GM12878 (cell line): ENCODE measurements around the gene TUBGCP3. TPM values are rescaled to one million over a fixed set of nuclear protein-coding genes. Genes with fewer than 3 reads are reported as not detected.

Experiments
- ATAC-seq: fragments of 200-7000 bp; cut with Tn5 transposase; 3 replicates; pipeline ENCODE4 v1.9.1; 2020; ENCODE audit warnings: mild to moderate bottlenecking, moderate library complexity
- BruUV-seq: library from RNA; stranded (reverse); fragments of 400-500 nt; replicated peaks from 2 replicates; lab custom pipeline; 2021; lab: Mats Ljungman, UMichigan
- CTCF ChIA-PET: fragments of 300-600 bp; sonication (Branson Sonifier 250); formaldehyde crosslinking; extraction: SDS; loops from one replicate; lab custom pipeline; 2021; ENCODE audit warnings: inconsistent platforms; lab: Yijun Ruan, JAX
- POLR2A ChIA-PET: fragments of 350-600 bp; formaldehyde crosslinking; extraction: SDS; loops from one replicate; lab custom pipeline; 2021; ENCODE audit warnings: inconsistent platforms; lab: Charles Lee
- RAD21 ChIA-PET: fragments of 300-600 bp; sonication (Branson Sonifier 250); formaldehyde crosslinking; loops from one replicate; lab custom pipeline; 2023; ENCODE audit warnings: antibody characterized with exemption; ENCODE audit not compliant: unreplicated experiment; lab: Charles Lee
- SMC1A ChIA-PET: fragments of 300-600 bp; sonication (Branson Sonifier 250); formaldehyde crosslinking; loops from one replicate; lab custom pipeline; 2023; ENCODE audit not compliant: unreplicated experiment, uncharacterized antibody; lab: Charles Lee
- DNase-seq: peaks from one replicate; pipeline ENCODE4 v3.0.0-alpha.2; 2011; ENCODE audit warnings: low read depth, low spot score
- FAIRE-seq: peaks from 3 replicates; lab custom pipeline; 2011; peaks lifted over from hg19 to GRCh38; lab: Jason Lieb, UNC
- H2AFZ ChIP-seq: 2 replicates; pipeline ENCODE4 v1.6.0; 2011; ENCODE audit warnings: low read depth, low read length, control low read depth; ENCODE audit not compliant: control insufficient read depth
- H3K27ac ChIP-seq: 2 replicates; pipeline ENCODE4 v1.5.1; 2011; ENCODE audit warnings: control low read depth; ENCODE audit not compliant: control insufficient read depth, insufficient read depth
- H3K27me3 ChIP-seq, 2 experiments: replicated peaks in 1 of 2; 2 replicates each; pipeline versions ENCODE4 v1.6.0 to v1.6.1; 2011; ENCODE audit warnings: low read length in 1 of 2; ENCODE audit not compliant: control insufficient read depth in 2 of 2, insufficient read depth in 2 of 2
- H3K36me3 ChIP-seq, 2 experiments: 2 replicates each; pipeline ENCODE4 v1.5.1; 2011; ENCODE audit warnings: low read length in 1 of 2; ENCODE audit not compliant: control insufficient read depth in 2 of 2, insufficient read depth in 2 of 2
- H3K4me1 ChIP-seq: 2 replicates; pipeline ENCODE4 v1.6.1; 2011; ENCODE audit warnings: mild to moderate bottlenecking, low read length, moderate library complexity, mixed read lengths; ENCODE audit not compliant: control insufficient read depth, insufficient read depth
- H3K4me2 ChIP-seq: 2 replicates; pipeline ENCODE4 v1.6.0; 2011; ENCODE audit warnings: control low read depth; ENCODE audit not compliant: control insufficient read depth, insufficient read depth
- H3K4me3 ChIP-seq: fragments of 200-600 bp; sonication (generic); 2 replicates; pipeline ENCODE4 v1.5.1; 2016
- H3K79me2 ChIP-seq: 2 replicates; pipeline ENCODE4 v1.6.0; 2011; ENCODE audit warnings: low read length; ENCODE audit not compliant: control insufficient read depth, insufficient read depth
- H3K9ac ChIP-seq: 2 replicates; pipeline ENCODE4 v1.8.0; 2011; ENCODE audit warnings: low read length, control low read depth, mixed read lengths; ENCODE audit not compliant: control insufficient read depth, insufficient read depth
- H3K9me3 ChIP-seq: replicated peaks from 3 replicates; pipeline ENCODE4 v1.5.1; 2011; ENCODE audit warnings: mild to moderate bottlenecking, low read length; ENCODE audit not compliant: control insufficient read depth, insufficient read depth
- H4K20me1 ChIP-seq: 2 replicates; pipeline ENCODE4 v1.6.0; 2011; ENCODE audit not compliant: control insufficient read depth, insufficient read depth
- NFYA ChIP-seq: IDR thresholded peaks from 2 replicates; pipeline ENCODE4 v1.6.1; 2011; ENCODE audit warnings: low read depth, mild to moderate bottlenecking, low read length, improper control_type of control experiment, borderline replicate concordance
- POLR2AphosphoS5 ChIP-seq: IDR thresholded peaks from 2 replicates; pipeline ENCODE4 v1.6.1; 2011; ENCODE audit warnings: mild to moderate bottlenecking, low read length, inconsistent platforms
- RAD51 ChIP-seq: fragments of 450-650 bp; IDR thresholded peaks from 2 replicates; pipeline ENCODE4 v1.6.1; 2016; ENCODE audit warnings: moderate library complexity, mild to moderate bottlenecking, inconsistent platforms
- TCF7 ChIP-seq: IDR thresholded peaks from 2 replicates; pipeline ENCODE4 v1.6.1; 2014; ENCODE audit warnings: antibody characterized with exemption, borderline replicate concordance
- WGBS: methylation state at CpG from one replicate; pipeline ENCODE4 v1.1.6; 2016; ENCODE audit warnings: low lambda C conversion rate; ENCODE audit not compliant: insufficient replicate concordance, insufficient coverage; ENCODE audit errors: missing lambda C conversion rate; 5-methylcytosine and 5-hydroxymethylcytosine counted together
- in situ Hi-C: fragments of 300-500 bp; cut with MboI; formaldehyde crosslinking; loops from 9 replicates; pipeline ENCODE4 v1.14.3; 2018; ENCODE audit warnings: mixed read lengths
- intact Hi-C: fragments of 100-400 bp; cut with micrococcal nuclease; formaldehyde crosslinking; loops from one replicate; pipeline ENCODE4 v1.14.2; 2022; ENCODE audit not compliant: unreplicated experiment
- polyA plus RNA-seq, 11 experiments: library from polyadenylated mRNA; depleted of rRNA in 4 of 11; unstranded in 6 of 11; stranded (reverse) in 5 of 11; fragments of >200 nt; fragmentation: Nextera tagmentation in 4 of 11; fragmentation: Illumina TruSeq in 1 of 11; extraction: Ambion mirVana in 4 of 11; extraction: Trizol in 1 of 11; gene quantifications; 1 replicate in 1 of 11; 2 replicates in 10 of 11; pipeline versions ENCODE4 v1.2.1 to v1.2.3, GENCODE V29; 2011 to 2016; ENCODE audit warnings: inconsistent platforms in 2 of 11, missing spikeins in 2 of 11, low read depth in 1 of 11
- total RNA-seq, 4 experiments: library from RNA; depleted of rRNA in 3 of 4; stranded (reverse); fragments of >200 nt in 3 of 4; fragmentation: Illumina TruSeq in 1 of 4; extraction: Trizol in 1 of 4; gene quantifications; 2 replicates each; pipeline versions ENCODE4 v1.2.1 to v1.2.3, GENCODE V29; 2013 to 2021
- TF ChIP-seq, protein P1 (sequence below): fragments of 450-650 bp; formaldehyde crosslinking; IDR thresholded peaks from 2 replicates; pipeline ENCODE4 v1.4.0; 2022; ENCODE audit warnings: mild to moderate bottlenecking, moderate library complexity
- TF ChIP-seq, protein P2 (sequence below): IDR thresholded peaks from 2 replicates; pipeline ENCODE4 v1.6.1; 2011; ENCODE audit warnings: borderline replicate concordance, low read depth, mild to moderate bottlenecking, moderate library complexity, low read length; ENCODE audit not compliant: insufficient read depth, poor library complexity, severe bottlenecking

Gene TUBGCP3
- total and polyA plus RNA-seq, 10 of the 15 experiments (the other 5 are each of a cell fraction or from before 2014, with no cell fraction given): 4.0 to 34.0 (median 22.6) TPM

DNA sequence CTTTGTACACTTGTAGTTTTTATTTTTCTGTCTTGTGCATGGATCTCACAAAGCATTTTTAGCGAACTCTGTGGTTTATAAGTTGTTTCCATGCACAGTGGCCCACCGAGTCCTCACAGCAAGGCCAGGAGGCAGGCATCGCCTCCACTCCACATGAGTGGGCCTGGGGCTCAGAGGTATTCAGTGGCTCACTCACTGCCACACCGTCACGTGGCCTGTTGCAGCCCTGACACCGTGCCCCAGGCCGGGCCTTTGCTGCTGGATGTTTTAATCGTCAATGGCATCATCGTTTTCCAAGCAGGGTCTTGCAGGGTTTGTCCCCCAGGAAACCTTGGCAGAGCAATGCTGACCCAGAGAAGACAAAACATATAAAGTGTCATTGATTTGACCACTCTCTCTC is 152.0 kb downstream of the TUBGCP3 start:
- DNase-seq: no peak
- BruUV-seq: no TSS peak

More for the DNA sequence above, 152.0 kb downstream of the TUBGCP3 start:
- FAIRE-seq (no peak), ATAC-seq (no peak)
- Histone ChIP-seq H3K4me3 (no peak overlapping the region), H3K9me3 (no peaks in the 10 kb centered on the region), H3K79me2 (no peaks in the 10 kb centered on the region), H3K36me3 (no peaks in the 10 kb centered on the region)
- SMC1A ChIA-PET: no interaction called here
- intact Hi-C loops: no loop called here
- RAD21 ChIA-PET: no interaction called here
- POLR2A ChIA-PET: no interaction called here
- TF ChIP-seq RAD51: no peak
- no peak for TF ChIP-seq NFYA
- no peak for TF ChIP-seq TCF7
- TF ChIP-seq, protein P1, sequence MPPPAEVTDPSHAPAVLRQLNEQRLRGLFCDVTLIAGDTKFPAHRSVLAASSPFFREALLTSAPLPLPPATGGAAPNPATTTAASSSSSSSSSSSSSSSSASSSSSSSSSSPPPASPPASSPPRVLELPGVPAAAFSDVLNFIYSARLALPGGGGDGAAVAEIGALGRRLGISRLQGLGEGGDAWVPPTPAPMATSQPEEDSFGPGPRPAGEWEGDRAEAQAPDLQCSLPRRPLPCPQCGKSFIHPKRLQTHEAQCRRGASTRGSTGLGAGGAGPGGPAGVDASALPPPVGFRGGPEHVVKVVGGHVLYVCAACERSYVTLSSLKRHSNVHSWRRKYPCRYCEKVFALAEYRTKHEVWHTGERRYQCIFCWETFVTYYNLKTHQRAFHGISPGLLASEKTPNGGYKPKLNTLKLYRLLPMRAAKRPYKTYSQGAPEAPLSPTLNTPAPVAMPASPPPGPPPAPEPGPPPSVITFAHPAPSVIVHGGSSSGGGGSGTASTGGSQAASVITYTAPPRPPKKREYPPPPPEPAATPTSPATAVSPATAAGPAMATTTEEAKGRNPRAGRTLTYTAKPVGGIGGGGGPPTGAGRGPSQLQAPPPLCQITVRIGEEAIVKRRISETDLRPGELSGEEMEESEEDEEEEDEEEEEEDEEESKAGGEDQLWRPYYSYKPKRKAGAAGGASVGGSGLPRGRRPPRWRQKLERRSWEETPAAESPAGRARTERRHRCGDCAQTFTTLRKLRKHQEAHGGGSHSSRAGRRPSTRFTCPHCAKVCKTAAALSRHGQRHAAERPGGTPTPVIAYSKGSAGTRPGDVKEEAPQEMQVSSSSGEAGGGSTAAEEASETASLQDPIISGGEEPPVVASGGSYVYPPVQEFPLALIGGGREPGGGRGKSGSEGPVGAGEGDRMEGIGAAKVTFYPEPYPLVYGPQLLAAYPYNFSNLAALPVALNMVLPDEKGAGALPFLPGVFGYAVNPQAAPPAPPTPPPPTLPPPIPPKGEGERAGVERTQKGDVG (CRISPR knock-in tag): no peak
- no peak for TF ChIP-seq POLR2AphosphoS5
- TF ChIP-seq, protein P2, sequence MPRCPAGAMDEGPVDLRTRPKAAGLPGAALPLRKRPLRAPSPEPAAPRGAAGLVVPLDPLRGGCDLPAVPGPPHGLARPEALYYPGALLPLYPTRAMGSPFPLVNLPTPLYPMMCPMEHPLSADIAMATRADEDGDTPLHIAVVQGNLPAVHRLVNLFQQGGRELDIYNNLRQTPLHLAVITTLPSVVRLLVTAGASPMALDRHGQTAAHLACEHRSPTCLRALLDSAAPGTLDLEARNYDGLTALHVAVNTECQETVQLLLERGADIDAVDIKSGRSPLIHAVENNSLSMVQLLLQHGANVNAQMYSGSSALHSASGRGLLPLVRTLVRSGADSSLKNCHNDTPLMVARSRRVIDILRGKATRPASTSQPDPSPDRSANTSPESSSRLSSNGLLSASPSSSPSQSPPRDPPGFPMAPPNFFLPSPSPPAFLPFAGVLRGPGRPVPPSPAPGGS: no peak
- TF ChIP-seq, all 136 proteins: peak for 0
- H3K27ac ChIP-seq: no peak overlapping the region
- no peaks in the 10 kb centered on the region for H3K27me3 ChIP-seq
- H3K4me1 ChIP-seq: no peaks in the 10 kb centered on the region
- no peaks in the 10 kb centered on the region for H4K20me1 ChIP-seq
- H3K9ac ChIP-seq: no peak overlapping the region
- H3K4me2 ChIP-seq: no peak overlapping the region
- in situ Hi-C loops: loop anchor here (25.0 kb wide), 1 partner anchor 1349 kb away; no protein-coding TSS in a partner anchor
- no peak overlapping the region for H2AFZ ChIP-seq
- 20% methylated on average over 9 of the region's 9 CpGs for WGBS
- CTCF ChIA-PET: no interaction called here

Other genes starting within 250 kb of the TUBGCP3 start
- gene SPACA7, start 211.8 kb downstream of the TUBGCP3 start, total RNA-seq (2014; rRNA removed): not detected in 2 replicates
- not detected in 2 replicates for gene SPACA7, start 211.8 kb downstream of the TUBGCP3 start, total RNA-seq (2014; rRNA removed; fragmentation: Illumina TruSeq; extraction: Trizol)
- not detected in 2 replicates for gene SPACA7, start 211.8 kb downstream of the TUBGCP3 start, total RNA-seq (2021)
- gene SPACA7, start 211.8 kb downstream of the TUBGCP3 start, polyA plus RNA-seq (2011; rRNA removed): not detected in 2 replicates
- gene SPACA7, start 211.8 kb downstream of the TUBGCP3 start, polyA plus RNA-seq (2014; fragmentation: Illumina TruSeq; extraction: Trizol): not detected in 2 replicates
- gene SPACA7, start 211.8 kb downstream of the TUBGCP3 start, polyA plus RNA-seq (2014; fragmentation: Nextera tagmentation; extraction: Ambion mirVana): not detected
- not detected in 2 replicates for gene SPACA7, start 211.8 kb downstream of the TUBGCP3 start, polyA plus RNA-seq (2014; rRNA removed)
- not detected for gene SPACA7, start 211.8 kb downstream of the TUBGCP3 start, polyA plus RNA-seq (2016; fragmentation: Nextera tagmentation; extraction: Ambion mirVana)
- gene ATP11A, start 101.9 kb upstream of the TUBGCP3 start, total RNA-seq (2014; rRNA removed): 12.3 and 14.3 TPM in 2 replicates
- gene ATP11A, start 101.9 kb upstream of the TUBGCP3 start, total RNA-seq (2014; rRNA removed; fragmentation: Illumina TruSeq; extraction: Trizol): 8.4 and 8.9 TPM in 2 replicates
- 59.0 and 69.6 TPM in 2 replicates for gene ATP11A, start 101.9 kb upstream of the TUBGCP3 start, total RNA-seq (2021)
- 5.7 and 5.9 TPM in 2 replicates for gene ATP11A, start 101.9 kb upstream of the TUBGCP3 start, polyA plus RNA-seq (2011; rRNA removed)
- gene ATP11A, start 101.9 kb upstream of the TUBGCP3 start, polyA plus RNA-seq (2014; fragmentation: Illumina TruSeq; extraction: Trizol): 17.6 and 21.6 TPM in 2 replicates
- 1 to 10 TPM; 1.4 to 2.1 TPM for gene ATP11A, start 101.9 kb upstream of the TUBGCP3 start, polyA plus RNA-seq (2014; fragmentation: Nextera tagmentation; extraction: Ambion mirVana)
- 21.9 and 31.1 TPM in 2 replicates for gene ATP11A, start 101.9 kb upstream of the TUBGCP3 start, polyA plus RNA-seq (2014; rRNA removed)
- 10 to 100 TPM; 14.5 to 17.2 TPM for gene ATP11A, start 101.9 kb upstream of the TUBGCP3 start, polyA plus RNA-seq (2016; fragmentation: Nextera tagmentation; extraction: Ambion mirVana)